ENCODE data around the gene TIA1. TPM values are rescaled to one million over a fixed set of nuclear protein-coding genes. Genes with fewer than 3 reads are reported as not detected.

Gene TIA1
- total RNA-seq, 1 donor from 2014 or later: 539 TPM

GRCh38 chr2:70242552-70242951 lies 5.9 kb downstream of the TIA1 start:
- Histone ChIP-seq H3K9me3 (ENCODE audit: low read depth) (no peaks in the 10 kb centered on the region), H4K20me1 (ENCODE audit: low read depth) (peaks cover 95% of the 10 kb centered on the region), H3K4me2 (no peak overlapping the region), H3K4me1 (peaks cover 23% of the 10 kb centered on the region), H2AFZ (replicated peaks) (no peak overlapping the region), H3K4me3 (no peak overlapping the region), H3K27ac (no peak overlapping the region), H3K9ac (no peak overlapping the region), H3K36me3 (peaks cover 13% of the 10 kb centered on the region), H3K79me2 (ENCODE audit: low read depth) (peaks cover 100% of the 10 kb centered on the region), H3K27me3 (no peaks in the 10 kb centered on the region), H3F3A (ENCODE audit: low read depth) (peaks cover 9% of the 10 kb centered on the region)
- Mint-ChIP-seq H3K27me3 (ENCODE audit: insufficient read depth, low read depth) (peaks cover 3% of the 10 kb centered on the region), H3K9me3 (peaks cover 10% of the 10 kb centered on the region), H3K27ac (no peak overlapping the region), H3K4me3 (peak overlapping the region; percentile 57), H3K4me1 (peaks cover 24% of the 10 kb centered on the region), H3K36me3 (peaks cover 49% of the 10 kb centered on the region)
- TF ChIP-seq CTCF (IDR thresholded peaks at IDR 0.05) (no peak), EZH2 (IDR thresholded peaks at IDR 0.05) (no peak), EZH2phosphoT487 (IDR thresholded peaks at IDR 0.05) (no peak)
- DNase-seq (ENCODE audit: low spot score): no peak

- Histone ChIP-seq H4K20me1 (ENCODE audit: low read depth) (peaks cover 100% of the 10 kb centered on the region), H2AFZ (replicated peaks) (no peak overlapping the region), H3K4me2 (no peak overlapping the region), H3K27me3 (no peaks in the 10 kb centered on the region), H3K9me3 (ENCODE audit: low read depth) (no peaks in the 10 kb centered on the region), H3K4me3 (no peak overlapping the region), H3K27ac (no peak overlapping the region), H3K79me2 (ENCODE audit: low read depth) (peaks cover 100% of the 10 kb centered on the region), H3K36me3 (peaks cover 17% of the 10 kb centered on the region), H3K4me1 (peaks cover 19% of the 10 kb centered on the region), H3K9ac (no peak overlapping the region), H3F3A (ENCODE audit: low read depth) (no peaks in the 10 kb centered on the region)
- DNase-seq (ENCODE audit: low spot score): no peak
- Mint-ChIP-seq H3K27me3 (ENCODE audit: insufficient read depth, low read depth) (no peaks in the 10 kb centered on the region), H3K4me1 (peaks cover 22% of the 10 kb centered on the region), H3K27ac (no peak overlapping the region), H3K36me3 (peaks cover 48% of the 10 kb centered on the region), H3K9me3 (peaks cover 10% of the 10 kb centered on the region), H3K4me3 (no peak overlapping the region)
- no peak for TF ChIP-seq CTCF (IDR thresholded peaks at IDR 0.05)
- TF ChIP-seq EZH2phosphoT487 (IDR thresholded peaks at IDR 0.05): no peak
- no peak for TF ChIP-seq EZH2 (IDR thresholded peaks at IDR 0.05)
These were observed 7.1 kb downstream of the TIA1 start for GRCh38 chr2:70241340-70241739.

GRCh38 chr2:70240599-70240998 lies 7.8 kb downstream of the TIA1 start:
- no peak overlapping the region for H3K27ac ChIP-seq
- no peaks in the 10 kb centered on the region for H3K27me3 ChIP-seq
- H3F3A ChIP-seq (ENCODE audit: low read depth): peaks cover 2% of the 10 kb centered on the region
- H3K79me2 ChIP-seq (ENCODE audit: low read depth): peaks cover 100% of the 10 kb centered on the region
- H3K4me3 Mint-ChIP-seq: no peak overlapping the region
- no peak overlapping the region for H3K9ac ChIP-seq
- peaks cover 22% of the 10 kb centered on the region for H3K36me3 ChIP-seq
- H3K4me3 ChIP-seq: no peak overlapping the region
- H3K9me3 ChIP-seq (ENCODE audit: low read depth): no peaks in the 10 kb centered on the region
- peaks cover 44% of the 10 kb centered on the region for H3K36me3 Mint-ChIP-seq
- peaks cover 10% of the 10 kb centered on the region for H3K9me3 Mint-ChIP-seq
- no peak overlapping the region for H3K27ac Mint-ChIP-seq
- H3K27me3 Mint-ChIP-seq (ENCODE audit: insufficient read depth, low read depth): no peaks in the 10 kb centered on the region
- TF ChIP-seq EZH2 (IDR thresholded peaks at IDR 0.05): no peak
- no peak for TF ChIP-seq CTCF (IDR thresholded peaks at IDR 0.05)
- H4K20me1 ChIP-seq (ENCODE audit: low read depth): peaks cover 100% of the 10 kb centered on the region
- no peak overlapping the region for H3K4me2 ChIP-seq
- H3K4me1 ChIP-seq: peaks cover 12% of the 10 kb centered on the region
- DNase-seq (ENCODE audit: low spot score): no peak
- H2AFZ ChIP-seq (replicated peaks): no peak overlapping the region
- H3K4me1 Mint-ChIP-seq: peaks cover 17% of the 10 kb centered on the region
